ENCODE data around the gene CNTN5. TPM values are rescaled to one million over a fixed set of nuclear protein-coding genes. Genes with fewer than 3 reads are reported as not detected.

CNTN5 gene
- total RNA-seq, 1 experiment from 2014 or later = not detected

- BruUV-seq (replicated peaks) = no TSS peak
- ChIA-PET CTCF (no interaction called here), POLR2A (ENCODE audit: unreplicated experiment) (no interaction called here)
- no peaks in the 10 kb centered on the region for H3K36me3 ChIP-seq (ENCODE audit: low read depth, low read length)
- H3K4me2 ChIP-seq (ENCODE audit: low read length) = no peak overlapping the region
- H3F3A ChIP-seq (ENCODE audit: low read length, unreplicated experiment) = no peaks in the 10 kb centered on the region
- H4K20me1 ChIP-seq (ENCODE audit: low read length) = no peaks in the 10 kb centered on the region
- H2AFZ ChIP-seq (ENCODE audit: low read length) = no peak overlapping the region
- H3K9me3 ChIP-seq (ENCODE audit: low read length) = no peaks in the 10 kb centered on the region
- ATAC-seq = no peak
- no peaks in the 10 kb centered on the region for H3K9me2 ChIP-seq (replicated peaks; ENCODE audit: low read length)
- TF ChIP-seq, protein P1, sequence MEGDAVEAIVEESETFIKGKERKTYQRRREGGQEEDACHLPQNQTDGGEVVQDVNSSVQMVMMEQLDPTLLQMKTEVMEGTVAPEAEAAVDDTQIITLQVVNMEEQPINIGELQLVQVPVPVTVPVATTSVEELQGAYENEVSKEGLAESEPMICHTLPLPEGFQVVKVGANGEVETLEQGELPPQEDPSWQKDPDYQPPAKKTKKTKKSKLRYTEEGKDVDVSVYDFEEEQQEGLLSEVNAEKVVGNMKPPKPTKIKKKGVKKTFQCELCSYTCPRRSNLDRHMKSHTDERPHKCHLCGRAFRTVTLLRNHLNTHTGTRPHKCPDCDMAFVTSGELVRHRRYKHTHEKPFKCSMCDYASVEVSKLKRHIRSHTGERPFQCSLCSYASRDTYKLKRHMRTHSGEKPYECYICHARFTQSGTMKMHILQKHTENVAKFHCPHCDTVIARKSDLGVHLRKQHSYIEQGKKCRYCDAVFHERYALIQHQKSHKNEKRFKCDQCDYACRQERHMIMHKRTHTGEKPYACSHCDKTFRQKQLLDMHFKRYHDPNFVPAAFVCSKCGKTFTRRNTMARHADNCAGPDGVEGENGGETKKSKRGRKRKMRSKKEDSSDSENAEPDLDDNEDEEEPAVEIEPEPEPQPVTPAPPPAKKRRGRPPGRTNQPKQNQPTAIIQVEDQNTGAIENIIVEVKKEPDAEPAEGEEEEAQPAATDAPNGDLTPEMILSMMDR (conservative IDR thresholded peaks at IDR 0.05; ENCODE audit: low read depth, low read length) = no peak
- TF ChIP-seq EZH2 (IDR thresholded peaks at IDR 0.05; ENCODE audit: low read length, unreplicated experiment) (no peak), EZH2phosphoT487 (IDR thresholded peaks at IDR 0.05; ENCODE audit: borderline replicate concordance, low read length) (no peak)
- no peak for DNase-seq
- no peaks in the 10 kb centered on the region for H3K79me2 ChIP-seq (ENCODE audit: low read length)
- H3K9ac ChIP-seq (ENCODE audit: low read length) = no peak overlapping the region
- H3K27ac ChIP-seq (ENCODE audit: low read length) = no peak overlapping the region
- intact Hi-C loops (cut with micrococcal nuclease) = no loop called here
- H3K27me3 ChIP-seq (ENCODE audit: low read length) = no peaks in the 10 kb centered on the region
- H3K4me3 ChIP-seq (ENCODE audit: low read length) = no peak overlapping the region
- H3K4me1 ChIP-seq (ENCODE audit: insufficient read depth, low read length) = no peaks in the 10 kb centered on the region
Observed at GRCh38 chr11:99234534-99234933, 213.8 kb downstream of the CNTN5 start.

DNA sequence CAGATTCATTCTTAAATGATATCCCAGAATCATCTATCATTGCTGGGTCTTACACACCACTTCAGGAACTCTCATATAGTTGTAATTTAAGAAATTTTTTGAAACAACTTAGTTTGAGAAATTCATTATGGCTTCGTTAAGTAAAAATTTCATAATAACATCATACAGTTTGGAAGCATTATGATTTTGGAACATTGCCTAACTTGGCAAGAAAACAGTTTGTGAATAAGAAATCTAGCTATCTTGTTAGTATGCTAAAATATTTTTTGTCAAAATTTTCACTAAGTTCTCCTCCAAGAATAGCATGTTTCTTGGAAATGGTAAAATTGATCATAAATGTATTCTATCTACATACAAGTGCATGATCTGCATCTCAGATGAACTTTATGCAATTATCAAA lies 217.7 kb downstream of the CNTN5 start:
- BruUV-seq (replicated peaks) = no TSS peak
- no peaks in the 10 kb centered on the region for H3K79me2 ChIP-seq (ENCODE audit: low read length)
- ATAC-seq = no peak
- H4K20me1 ChIP-seq (ENCODE audit: low read length) = no peaks in the 10 kb centered on the region
- no peak overlapping the region for H3K4me2 ChIP-seq (ENCODE audit: low read length)
- no peaks in the 10 kb centered on the region for H3K9me2 ChIP-seq (replicated peaks; ENCODE audit: low read length)
- no peak overlapping the region for H3K9ac ChIP-seq (ENCODE audit: low read length)
- no peak for TF ChIP-seq EZH2phosphoT487 (IDR thresholded peaks at IDR 0.05; ENCODE audit: borderline replicate concordance, low read length)
- TF ChIP-seq EZH2 (IDR thresholded peaks at IDR 0.05; ENCODE audit: low read length, unreplicated experiment) = no peak
- TF ChIP-seq, protein P1 (conservative IDR thresholded peaks at IDR 0.05; ENCODE audit: low read depth, low read length) = no peak
- peaks cover 4% of the 10 kb centered on the region; the same call in 1 of the 2 replicates for H3K27me3 ChIP-seq (ENCODE audit: low read length)
- POLR2A ChIA-PET (ENCODE audit: unreplicated experiment) = no interaction called here
- no peaks in the 10 kb centered on the region for H3K4me1 ChIP-seq (ENCODE audit: insufficient read depth, low read length)
- H2AFZ ChIP-seq (ENCODE audit: low read length) = no peak overlapping the region
- H3K4me3 ChIP-seq (ENCODE audit: low read length) = no peak overlapping the region
- no peaks in the 10 kb centered on the region for H3K36me3 ChIP-seq (ENCODE audit: low read depth, low read length)
- no peak overlapping the region for H3K27ac ChIP-seq (ENCODE audit: low read length)
- intact Hi-C loops (cut with micrococcal nuclease) = no loop called here
- CTCF ChIA-PET = no interaction called here
- no peak for DNase-seq
- H3F3A ChIP-seq (ENCODE audit: low read length, unreplicated experiment) = no peaks in the 10 kb centered on the region
- H3K9me3 ChIP-seq (ENCODE audit: low read length) = no peaks in the 10 kb centered on the region

DNA sequence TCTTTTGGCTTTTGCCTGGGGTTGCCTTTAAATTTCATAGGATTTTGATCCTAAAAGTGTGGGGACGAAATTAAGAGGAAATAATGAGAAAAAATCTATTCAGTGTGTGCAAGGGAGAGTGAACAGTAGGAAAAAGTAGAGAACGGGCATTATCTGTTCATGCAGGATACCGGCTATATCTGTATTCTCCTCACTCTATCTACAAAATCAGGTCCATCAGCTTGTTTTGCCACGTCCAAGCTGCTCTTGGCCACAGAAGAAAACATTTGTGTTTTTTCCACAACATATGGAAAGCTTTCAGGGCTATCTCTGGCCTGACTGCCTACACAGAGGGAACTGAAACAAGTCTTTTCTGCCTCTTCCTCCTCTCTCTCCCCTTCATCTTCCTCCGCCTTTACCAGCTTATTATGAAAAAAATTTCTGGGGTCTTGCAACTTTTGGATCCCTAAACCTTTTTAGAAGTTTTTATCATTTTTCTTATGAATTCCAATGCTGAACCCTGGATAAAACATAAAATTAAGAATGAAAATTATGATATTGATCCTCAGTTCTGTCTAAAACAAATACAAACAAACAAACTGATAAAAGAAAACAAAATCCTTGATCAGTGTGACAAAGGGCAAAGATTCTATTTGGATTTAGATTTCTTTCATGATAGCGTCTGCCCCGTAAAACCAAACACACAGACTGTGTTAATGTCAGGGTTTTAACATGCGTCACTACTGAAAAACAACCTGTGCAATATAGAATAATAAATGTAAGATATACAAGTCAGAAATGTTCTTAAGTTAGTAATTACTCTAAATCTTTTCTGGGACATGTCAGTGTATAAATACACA lies 219.7 kb downstream of the CNTN5 start:
- no peaks in the 10 kb centered on the region for H3K9me3 ChIP-seq (ENCODE audit: low read length)
- intact Hi-C loops (cut with micrococcal nuclease) = no loop called here
- no peaks in the 10 kb centered on the region for H3K36me3 ChIP-seq (ENCODE audit: low read depth, low read length)
- H4K20me1 ChIP-seq (ENCODE audit: low read length) = no peaks in the 10 kb centered on the region
- H3F3A ChIP-seq (ENCODE audit: low read length, unreplicated experiment) = no peaks in the 10 kb centered on the region
- ChIA-PET CTCF (no interaction called here), POLR2A (ENCODE audit: unreplicated experiment) (no interaction called here)
- no peaks in the 10 kb centered on the region for H3K9me2 ChIP-seq (replicated peaks; ENCODE audit: low read length)
- DNase-seq = no peak
- no peak overlapping the region for H3K9ac ChIP-seq (ENCODE audit: low read length)
- no TSS peak for BruUV-seq (replicated peaks)
- no peak overlapping the region for H3K4me2 ChIP-seq (ENCODE audit: low read length)
- H3K27me3 ChIP-seq (ENCODE audit: low read length) = peaks cover 4% of the 10 kb centered on the region; the same call in 1 of the 2 replicates
- ATAC-seq = no peak
- no peaks in the 10 kb centered on the region for H3K4me1 ChIP-seq (ENCODE audit: insufficient read depth, low read length)
- TF ChIP-seq, protein P1 (conservative IDR thresholded peaks at IDR 0.05; ENCODE audit: low read depth, low read length) = no peak
- TF ChIP-seq EZH2phosphoT487 (IDR thresholded peaks at IDR 0.05; ENCODE audit: borderline replicate concordance, low read length) (no peak), EZH2 (IDR thresholded peaks at IDR 0.05; ENCODE audit: low read length, unreplicated experiment) (no peak)
- H2AFZ ChIP-seq (ENCODE audit: low read length) = no peak overlapping the region
- H3K79me2 ChIP-seq (ENCODE audit: low read length) = no peaks in the 10 kb centered on the region
- no peak overlapping the region for H3K4me3 ChIP-seq (ENCODE audit: low read length)
- H3K27ac ChIP-seq (ENCODE audit: low read length) = no peak overlapping the region
